ENCODE measurements around the gene TRIM31.
"Not testable (repeated sequence)": the region's sequence is repeated elsewhere in the genome, so short reads cannot be mapped to it uniquely, and the experiment has no call there.

TRIM31 gene

GRCh38 chr6:30149858-30150550 lies 37.1 kb upstream of the TRIM31 start:
- ATAC-seq, result no peak
- DNase-seq, result no peak

GRCh38 chr6:30149234-30149633 lies 36.3 kb upstream of the TRIM31 start:
- DNase-seq, result no peak
- no peak for ATAC-seq

- ATAC-seq, result peak; percentile 55
- DNase-seq, result no peak
Measured at GRCh38 chr6:30147096-30147495, 34.2 kb upstream of the TRIM31 start.

GRCh38 chr6:30145818-30146217 lies 32.9 kb upstream of the TRIM31 start:
- DNase-seq, result no peak
- no peak for ATAC-seq

- ATAC-seq, result no peak
- DNase-seq, result no peak
Measured at GRCh38 chr6:30144811-30145210, 31.9 kb upstream of the TRIM31 start.

- ATAC-seq (no peak), DNase-seq (no peak)
Measured at GRCh38 chr6:30143780-30144179, 30.9 kb upstream of the TRIM31 start.

- ATAC-seq (no peak), DNase-seq (no peak)
Measured at GRCh38 chr6:30142665-30143064, 29.8 kb upstream of the TRIM31 start.

GRCh38 chr6:30140240-30140639 lies 27.4 kb upstream of the TRIM31 start:
- DNase-seq, ATAC-seq: not testable (repeated sequence)

GRCh38 chr6:30136570-30137286 lies 23.8 kb upstream of the TRIM31 start:
- DNase-seq, result no peak
- peak; percentile 46 for ATAC-seq

GRCh38 chr6:30135757-30136156 lies 22.9 kb upstream of the TRIM31 start, which contains the start of gene TRIM40:
TRIM40 (plus strand) TSS chr6:30136140; CDS start chr6:30137037, 897 bp downstream.
- no peak for ATAC-seq
- DNase-seq, result no peak

- ATAC-seq (no peak), DNase-seq (no peak)
Measured at GRCh38 chr6:30135147-30135546, 22.3 kb upstream of the TRIM31 start.

GRCh38 chr6:30131947-30132497 lies 19.1 kb upstream of the TRIM31 start:
- ATAC-seq, result no peak
- no peak for DNase-seq

- DNase-seq (peak; percentile 62), ATAC-seq (peak; percentile 86)
Measured at GRCh38 chr6:30130887-30131862, 18.3 kb upstream of the TRIM31 start.

- ATAC-seq, result no peak
- DNase-seq, result no peak
Measured at GRCh38 chr6:30130179-30130679, 17.3 kb upstream of the TRIM31 start.

GRCh38 chr6:30129265-30130178 lies 16.6 kb upstream of the TRIM31 start:
- ATAC-seq (peak; percentile 69), DNase-seq (no peak)

- ATAC-seq (no peak), DNase-seq (no peak)
Measured at GRCh38 chr6:30127238-30128093, 14.6 kb upstream of the TRIM31 start.

GRCh38 chr6:30122515-30122914 lies 9.6 kb upstream of the TRIM31 start:
- no peak for ATAC-seq
- no peak for DNase-seq

- DNase-seq (no peak), ATAC-seq (no peak)
Measured at GRCh38 chr6:30121446-30122366, 8.8 kb upstream of the TRIM31 start.

GRCh38 chr6:30118691-30119090 lies 5.8 kb upstream of the TRIM31 start:
- not testable (repeated sequence) for ATAC-seq, DNase-seq

All from stimulated activated naive CD8-positive, alpha-beta T cell treated with anti-CD3 and anti-CD28 coated beads, Interleukin-15, Interleukin-2, amounts not matched to agents 100 U/mL and 50 U/mL, for 24 hours (primary cell).